ENCODE results near the gene ZC3H7B. TPM values are rescaled to one million over a fixed set of nuclear protein-coding genes. Genes with fewer than 3 reads are reported as not detected.

ZC3H7B gene
- total RNA-seq, 1 donor from 2014 or later = 25.8 TPM

DNA sequence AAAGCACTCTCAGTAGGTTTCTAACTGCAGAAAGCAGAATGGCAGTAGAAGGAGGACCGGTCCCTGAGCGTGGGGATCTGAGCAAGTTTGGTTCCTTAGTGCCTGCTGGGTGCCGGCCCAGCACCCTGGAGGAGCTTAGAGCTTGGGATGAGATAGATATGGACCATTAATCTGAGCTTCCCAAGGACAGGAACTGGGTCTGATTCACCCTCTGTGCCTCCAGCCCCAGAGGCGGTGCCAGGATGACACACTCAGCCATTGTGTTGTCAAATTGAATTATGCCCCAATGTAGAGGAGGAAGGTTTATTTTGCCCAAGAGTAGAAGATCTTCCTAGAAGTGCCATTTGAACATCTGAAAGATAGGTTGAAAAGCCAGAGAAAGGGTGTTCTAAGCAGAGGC is 4.3 kb downstream of the ZC3H7B start:
- peaks cover 7% of the 10 kb centered on the region for H3K36me3 Mint-ChIP-seq
- H3F3A ChIP-seq (ENCODE audit: low read depth) = peaks cover 8% of the 10 kb centered on the region
- no peaks in the 10 kb centered on the region for H3K36me3 ChIP-seq
- H3K9ac ChIP-seq = no peak overlapping the region
- peaks cover 11% of the 10 kb centered on the region for H4K20me1 ChIP-seq (ENCODE audit: low read depth)
- H3K27me3 ChIP-seq = no peaks in the 10 kb centered on the region
- no peak overlapping the region for H3K27ac ChIP-seq
- H3K4me1 Mint-ChIP-seq = peaks cover 13% of the 10 kb centered on the region
- no peak overlapping the region for H2AFZ ChIP-seq (replicated peaks)
- H3K9me3 ChIP-seq (ENCODE audit: low read depth) = no peaks in the 10 kb centered on the region
- no peak overlapping the region for H3K4me2 ChIP-seq
- TF ChIP-seq EZH2 (IDR thresholded peaks at IDR 0.05) = no peak
- TF ChIP-seq, protein P1, sequence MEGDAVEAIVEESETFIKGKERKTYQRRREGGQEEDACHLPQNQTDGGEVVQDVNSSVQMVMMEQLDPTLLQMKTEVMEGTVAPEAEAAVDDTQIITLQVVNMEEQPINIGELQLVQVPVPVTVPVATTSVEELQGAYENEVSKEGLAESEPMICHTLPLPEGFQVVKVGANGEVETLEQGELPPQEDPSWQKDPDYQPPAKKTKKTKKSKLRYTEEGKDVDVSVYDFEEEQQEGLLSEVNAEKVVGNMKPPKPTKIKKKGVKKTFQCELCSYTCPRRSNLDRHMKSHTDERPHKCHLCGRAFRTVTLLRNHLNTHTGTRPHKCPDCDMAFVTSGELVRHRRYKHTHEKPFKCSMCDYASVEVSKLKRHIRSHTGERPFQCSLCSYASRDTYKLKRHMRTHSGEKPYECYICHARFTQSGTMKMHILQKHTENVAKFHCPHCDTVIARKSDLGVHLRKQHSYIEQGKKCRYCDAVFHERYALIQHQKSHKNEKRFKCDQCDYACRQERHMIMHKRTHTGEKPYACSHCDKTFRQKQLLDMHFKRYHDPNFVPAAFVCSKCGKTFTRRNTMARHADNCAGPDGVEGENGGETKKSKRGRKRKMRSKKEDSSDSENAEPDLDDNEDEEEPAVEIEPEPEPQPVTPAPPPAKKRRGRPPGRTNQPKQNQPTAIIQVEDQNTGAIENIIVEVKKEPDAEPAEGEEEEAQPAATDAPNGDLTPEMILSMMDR (IDR thresholded peaks at IDR 0.05) = no peak
- no peak for TF ChIP-seq EZH2phosphoT487 (IDR thresholded peaks at IDR 0.05)
- H3K27me3 Mint-ChIP-seq (ENCODE audit: insufficient read depth, low read depth) = no peaks in the 10 kb centered on the region
- no peak overlapping the region for H3K4me3 Mint-ChIP-seq
- DNase-seq (ENCODE audit: low spot score) = no peak
- H3K79me2 ChIP-seq (ENCODE audit: low read depth) = peaks cover 93% of the 10 kb centered on the region
- no peak overlapping the region for H3K27ac Mint-ChIP-seq
- H3K9me3 Mint-ChIP-seq = no peaks in the 10 kb centered on the region
- H3K4me3 ChIP-seq = no peak overlapping the region
- peaks cover 10% of the 10 kb centered on the region for H3K4me1 ChIP-seq

DNA sequence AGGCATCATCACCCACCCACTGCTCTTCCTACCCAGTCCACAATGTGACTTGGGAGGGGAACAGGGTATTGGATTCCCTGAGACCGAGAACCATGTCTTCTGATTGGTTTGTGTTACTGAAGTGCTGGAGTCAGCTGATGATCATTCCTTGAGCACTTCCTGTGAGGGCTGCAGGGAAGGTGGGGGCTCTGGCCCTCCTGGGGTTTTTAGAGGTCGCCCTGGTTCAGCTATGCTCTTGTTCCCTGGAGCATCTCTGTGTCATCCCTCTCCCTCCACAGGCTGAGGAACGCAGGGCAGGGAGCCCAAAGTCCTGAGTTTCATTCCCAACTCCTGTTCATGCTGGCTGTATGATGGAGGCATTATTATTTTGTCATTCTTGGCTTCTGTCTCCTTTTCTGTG is 6.7 kb downstream of the ZC3H7B start:
- Histone ChIP-seq H3K36me3 (no peaks in the 10 kb centered on the region), H4K20me1 (ENCODE audit: low read depth) (peaks cover 11% of the 10 kb centered on the region), H3K4me2 (no peak overlapping the region), H3K27me3 (no peaks in the 10 kb centered on the region), H3K4me1 (peaks cover 4% of the 10 kb centered on the region), H3K9me3 (ENCODE audit: low read depth) (no peaks in the 10 kb centered on the region), H2AFZ (replicated peaks) (no peak overlapping the region), H3K4me3 (no peak overlapping the region), H3K27ac (no peak overlapping the region), H3F3A (ENCODE audit: low read depth) (peaks cover 9% of the 10 kb centered on the region), H3K79me2 (ENCODE audit: low read depth) (peaks cover 93% of the 10 kb centered on the region), H3K9ac (no peak overlapping the region)
- Mint-ChIP-seq H3K36me3 (peaks cover 16% of the 10 kb centered on the region), H3K27ac (no peak overlapping the region), H3K9me3 (no peaks in the 10 kb centered on the region), H3K4me1 (peaks cover 3% of the 10 kb centered on the region), H3K27me3 (ENCODE audit: insufficient read depth, low read depth) (no peaks in the 10 kb centered on the region), H3K4me3 (no peak overlapping the region)
- DNase-seq (ENCODE audit: low spot score) = no peak
- TF ChIP-seq EZH2phosphoT487 (IDR thresholded peaks at IDR 0.05) (no peak), EZH2 (IDR thresholded peaks at IDR 0.05) (no peak)
- TF ChIP-seq, protein P1 (IDR thresholded peaks at IDR 0.05) = no peak

DNA sequence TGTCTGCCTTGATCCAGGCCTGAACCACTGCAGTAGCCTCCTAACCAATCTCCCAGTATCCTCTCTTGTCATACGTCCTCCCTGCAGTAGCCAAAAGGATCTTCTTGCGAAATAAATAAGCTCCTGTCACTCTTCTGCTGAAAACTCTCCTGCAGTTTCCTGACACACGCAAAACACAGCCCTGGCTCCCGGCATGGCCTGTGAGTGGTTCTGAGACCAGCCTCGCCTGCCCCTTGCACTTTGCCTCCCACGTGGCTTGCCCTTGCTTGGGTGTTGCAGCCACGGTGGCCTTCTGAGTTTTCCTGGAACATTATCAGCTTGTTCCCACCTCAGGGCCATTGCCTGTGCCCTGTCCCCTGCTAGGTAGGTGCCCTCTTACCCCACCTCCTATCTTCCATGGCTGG is 7.2 kb downstream of the ZC3H7B start:
- no peak overlapping the region for H3K4me2 ChIP-seq
- no peak overlapping the region for H2AFZ ChIP-seq (replicated peaks)
- no peaks in the 10 kb centered on the region for H3K27me3 Mint-ChIP-seq (ENCODE audit: insufficient read depth, low read depth)
- H3K79me2 ChIP-seq (ENCODE audit: low read depth) = peaks cover 93% of the 10 kb centered on the region
- TF ChIP-seq, protein P1 (IDR thresholded peaks at IDR 0.05) = no peak
- TF ChIP-seq EZH2phosphoT487 (IDR thresholded peaks at IDR 0.05) (no peak), EZH2 (IDR thresholded peaks at IDR 0.05) (no peak)
- no peaks in the 10 kb centered on the region for H3K4me1 ChIP-seq
- H3K27me3 ChIP-seq = no peaks in the 10 kb centered on the region
- peaks cover 16% of the 10 kb centered on the region for H3K36me3 Mint-ChIP-seq
- no peaks in the 10 kb centered on the region for H3K9me3 ChIP-seq (ENCODE audit: low read depth)
- H3K27ac ChIP-seq = no peak overlapping the region
- H3K36me3 ChIP-seq = no peaks in the 10 kb centered on the region
- H3K4me1 Mint-ChIP-seq = no peaks in the 10 kb centered on the region
- H3F3A ChIP-seq (ENCODE audit: low read depth) = peaks cover 5% of the 10 kb centered on the region
- H3K4me3 Mint-ChIP-seq = no peak overlapping the region
- H4K20me1 ChIP-seq (ENCODE audit: low read depth) = peaks cover 11% of the 10 kb centered on the region
- no peaks in the 10 kb centered on the region for H3K9me3 Mint-ChIP-seq
- H3K27ac Mint-ChIP-seq = no peak overlapping the region
- no peak overlapping the region for H3K9ac ChIP-seq
- DNase-seq (ENCODE audit: low spot score) = no peak
- no peak overlapping the region for H3K4me3 ChIP-seq

All from neural progenitor cell (in vitro differentiated cells).